22Rv1 (cell line): Measurements from ENCODE around the gene CHI3L2.

Source experiments
- H3K27ac ChIP-seq: fragments of 450-650 bp; 2 replicates; pipeline ENCODE4 v1.5.1; 2017
- ZFX ChIP-seq: fragments of 450-650 bp; IDR thresholded peaks from 2 replicates; pipeline ENCODE4 v1.6.1; 2017; ENCODE audit warnings: antibody characterized with exemption, borderline replicate concordance
- TF ChIP-seq, protein P1 (sequence below): fragments of 450-650 bp; IDR thresholded peaks from 2 replicates; pipeline ENCODE4 v1.5.1; 2017; ENCODE audit warnings: mild to moderate bottlenecking

Gene CHI3L2

GRCh38 chr1:111275780-111276433 lies 48.4 kb downstream of the CHI3L2 start:
- TF ChIP-seq, protein P1, sequence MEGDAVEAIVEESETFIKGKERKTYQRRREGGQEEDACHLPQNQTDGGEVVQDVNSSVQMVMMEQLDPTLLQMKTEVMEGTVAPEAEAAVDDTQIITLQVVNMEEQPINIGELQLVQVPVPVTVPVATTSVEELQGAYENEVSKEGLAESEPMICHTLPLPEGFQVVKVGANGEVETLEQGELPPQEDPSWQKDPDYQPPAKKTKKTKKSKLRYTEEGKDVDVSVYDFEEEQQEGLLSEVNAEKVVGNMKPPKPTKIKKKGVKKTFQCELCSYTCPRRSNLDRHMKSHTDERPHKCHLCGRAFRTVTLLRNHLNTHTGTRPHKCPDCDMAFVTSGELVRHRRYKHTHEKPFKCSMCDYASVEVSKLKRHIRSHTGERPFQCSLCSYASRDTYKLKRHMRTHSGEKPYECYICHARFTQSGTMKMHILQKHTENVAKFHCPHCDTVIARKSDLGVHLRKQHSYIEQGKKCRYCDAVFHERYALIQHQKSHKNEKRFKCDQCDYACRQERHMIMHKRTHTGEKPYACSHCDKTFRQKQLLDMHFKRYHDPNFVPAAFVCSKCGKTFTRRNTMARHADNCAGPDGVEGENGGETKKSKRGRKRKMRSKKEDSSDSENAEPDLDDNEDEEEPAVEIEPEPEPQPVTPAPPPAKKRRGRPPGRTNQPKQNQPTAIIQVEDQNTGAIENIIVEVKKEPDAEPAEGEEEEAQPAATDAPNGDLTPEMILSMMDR: no peak
- no peak for TF ChIP-seq ZFX
- H3K27ac ChIP-seq: no peak overlapping the region

GRCh38 chr1:111279144-111279543 lies 51.6 kb downstream of the CHI3L2 start:
- no peak overlapping the region for H3K27ac ChIP-seq
- TF ChIP-seq, protein P1: no peak
- no peak for TF ChIP-seq ZFX

GRCh38 chr1:111280267-111280666 lies 52.8 kb downstream of the CHI3L2 start:
- TF ChIP-seq, protein P1: no peak
- no peak for TF ChIP-seq ZFX
- H3K27ac ChIP-seq: no peak overlapping the region

DNA sequence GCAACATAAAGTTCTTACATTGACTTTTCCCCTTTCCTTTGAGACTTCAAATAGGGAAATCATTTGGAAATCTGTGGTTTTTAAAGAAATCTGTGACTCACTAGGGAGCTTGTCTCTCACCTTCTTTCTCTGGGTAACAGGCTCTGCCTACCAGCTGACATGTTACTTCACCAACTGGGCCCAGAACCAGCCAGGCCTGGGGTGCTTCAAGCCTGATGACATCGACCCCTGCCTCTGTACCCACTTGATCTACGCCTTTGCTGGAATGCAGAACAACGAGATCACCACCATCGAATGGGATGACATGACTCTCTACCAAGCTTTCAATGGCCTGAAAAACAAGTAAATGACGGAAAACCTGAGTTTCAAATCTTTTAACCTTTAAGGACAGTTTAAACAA lies 53.9 kb downstream of the CHI3L2 start:
- TF ChIP-seq, protein P1: no peak
- TF ChIP-seq ZFX: no peak

GRCh38 chr1:111283838-111284237 lies 56.3 kb downstream of the CHI3L2 start:
- H3K27ac ChIP-seq: no peak overlapping the region
- no peak for TF ChIP-seq ZFX
- TF ChIP-seq, protein P1: no peak

More for the DNA sequence above, 53.9 kb downstream of the CHI3L2 start:
- no peak overlapping the region for H3K27ac ChIP-seq

GRCh38 chr1:111285879-111286278 lies 58.4 kb downstream of the CHI3L2 start:
- TF ChIP-seq ZFX: no peak
- no peak overlapping the region for H3K27ac ChIP-seq

DNA sequence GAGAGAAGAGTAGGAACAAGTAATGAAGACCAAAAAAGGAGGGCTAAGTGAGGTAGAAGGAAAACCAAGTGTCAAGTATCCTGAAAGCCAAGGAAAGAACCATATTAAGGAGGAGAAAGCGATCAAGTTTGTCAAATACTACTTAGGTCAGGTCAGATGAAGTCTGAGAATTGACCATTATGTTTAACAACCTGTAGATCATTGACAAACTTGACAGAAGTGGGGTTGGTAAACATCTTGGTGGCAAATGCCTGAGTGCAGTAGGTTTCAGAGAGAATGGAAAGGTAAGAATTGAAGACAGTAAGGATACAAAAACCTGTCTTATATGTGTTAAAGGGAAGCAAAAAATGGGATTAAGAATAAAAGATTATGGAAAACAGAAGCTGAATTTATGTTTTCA lies 59.4 kb downstream of the CHI3L2 start:
- H3K27ac ChIP-seq: no peak overlapping the region
- no peak for TF ChIP-seq ZFX
- TF ChIP-seq, protein P1: no peak

GRCh38 chr1:111289371-111289770 lies 61.9 kb downstream of the CHI3L2 start:
- TF ChIP-seq, protein P1: no peak
- no peak for TF ChIP-seq ZFX
- H3K27ac ChIP-seq: no peak overlapping the region
